ENCODE data around the gene CABP1. TPM values are rescaled to one million over a fixed set of nuclear protein-coding genes. Genes with fewer than 3 reads are reported as not detected.

Gene CABP1
- total and polyA plus RNA-seq, 8 donors: 0.37 to 3.7 (median 2.3) TPM

DNA sequence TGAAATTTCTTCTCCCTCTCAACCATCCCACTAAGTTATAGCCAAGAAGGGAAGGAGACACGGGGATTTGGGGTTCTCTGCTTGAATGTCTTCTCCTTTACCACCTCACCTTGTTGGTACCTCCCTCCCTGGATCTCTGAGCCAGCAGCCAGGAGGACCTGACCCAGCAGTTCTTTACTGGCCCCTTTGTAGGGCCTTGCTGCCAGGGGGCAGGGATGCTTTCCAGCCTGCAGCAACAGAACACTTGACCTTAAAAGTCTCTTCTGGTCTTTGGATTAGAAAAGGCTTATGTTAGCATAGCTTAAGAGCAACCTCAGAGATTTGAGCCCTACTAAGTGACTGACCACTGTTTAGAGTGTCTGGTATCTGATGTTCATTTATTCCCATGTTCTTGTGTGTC lies 56.9 kb downstream of the CABP1 start:
- intact Hi-C loops (cut with DNase I): no loop called here
- H3K9me3 ChIP-seq: no peaks in the 10 kb centered on the region
- TF ChIP-seq, protein P1, sequence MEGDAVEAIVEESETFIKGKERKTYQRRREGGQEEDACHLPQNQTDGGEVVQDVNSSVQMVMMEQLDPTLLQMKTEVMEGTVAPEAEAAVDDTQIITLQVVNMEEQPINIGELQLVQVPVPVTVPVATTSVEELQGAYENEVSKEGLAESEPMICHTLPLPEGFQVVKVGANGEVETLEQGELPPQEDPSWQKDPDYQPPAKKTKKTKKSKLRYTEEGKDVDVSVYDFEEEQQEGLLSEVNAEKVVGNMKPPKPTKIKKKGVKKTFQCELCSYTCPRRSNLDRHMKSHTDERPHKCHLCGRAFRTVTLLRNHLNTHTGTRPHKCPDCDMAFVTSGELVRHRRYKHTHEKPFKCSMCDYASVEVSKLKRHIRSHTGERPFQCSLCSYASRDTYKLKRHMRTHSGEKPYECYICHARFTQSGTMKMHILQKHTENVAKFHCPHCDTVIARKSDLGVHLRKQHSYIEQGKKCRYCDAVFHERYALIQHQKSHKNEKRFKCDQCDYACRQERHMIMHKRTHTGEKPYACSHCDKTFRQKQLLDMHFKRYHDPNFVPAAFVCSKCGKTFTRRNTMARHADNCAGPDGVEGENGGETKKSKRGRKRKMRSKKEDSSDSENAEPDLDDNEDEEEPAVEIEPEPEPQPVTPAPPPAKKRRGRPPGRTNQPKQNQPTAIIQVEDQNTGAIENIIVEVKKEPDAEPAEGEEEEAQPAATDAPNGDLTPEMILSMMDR (IDR thresholded peaks at IDR 0.05): no peak
- H3K27me3 ChIP-seq: no peaks in the 10 kb centered on the region
- H3K4me1 ChIP-seq: peaks cover 6 to 48% of the 10 kb centered on the region in 2 donors
- peak overlapping the region; percentile 36 to 81 for H3K27ac ChIP-seq
- no peak for DNase-seq
- H3K36me3 ChIP-seq: peaks cover 0 to 84% of the 10 kb centered on the region in 2 donors
- H3K4me3 ChIP-seq: no peak overlapping the region
- peak; percentile 63 for ATAC-seq

DNA sequence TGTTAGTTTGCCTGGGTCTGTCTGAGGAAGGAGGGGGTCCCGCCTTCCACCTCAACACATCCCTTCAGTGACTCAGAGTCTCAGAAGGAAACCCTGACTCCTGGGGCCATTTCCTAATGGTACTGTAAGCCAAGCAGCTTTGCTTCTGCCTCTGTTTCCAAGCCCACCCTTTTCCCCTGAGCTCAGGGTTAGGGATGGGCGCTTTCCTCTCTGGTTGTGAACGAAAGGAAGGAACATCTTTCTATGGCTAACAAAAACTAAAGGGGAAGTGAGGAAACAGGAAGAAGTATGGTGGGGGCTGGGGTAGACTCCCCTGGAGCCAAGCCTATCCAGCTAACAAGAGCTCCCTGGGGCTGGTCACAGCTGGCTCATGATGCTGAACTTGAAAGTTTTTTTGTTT lies 58.2 kb downstream of the CABP1 start:
- H3K9me3 ChIP-seq: no peaks in the 10 kb centered on the region
- peaks cover 0 to 90% of the 10 kb centered on the region in 2 donors for H3K36me3 ChIP-seq
- peaks cover 6 to 37% of the 10 kb centered on the region in 2 donors for H3K4me1 ChIP-seq
- no peak for ATAC-seq
- H3K27me3 ChIP-seq: no peaks in the 10 kb centered on the region
- no peak for DNase-seq
- no peak overlapping the region for H3K4me3 ChIP-seq
- TF ChIP-seq, protein P1 (IDR thresholded peaks at IDR 0.05): no peak
- H3K27ac ChIP-seq: peak overlapping the region in 1 of 2 donors; percentile 81
- intact Hi-C loops (cut with DNase I): no loop called here

DNA sequence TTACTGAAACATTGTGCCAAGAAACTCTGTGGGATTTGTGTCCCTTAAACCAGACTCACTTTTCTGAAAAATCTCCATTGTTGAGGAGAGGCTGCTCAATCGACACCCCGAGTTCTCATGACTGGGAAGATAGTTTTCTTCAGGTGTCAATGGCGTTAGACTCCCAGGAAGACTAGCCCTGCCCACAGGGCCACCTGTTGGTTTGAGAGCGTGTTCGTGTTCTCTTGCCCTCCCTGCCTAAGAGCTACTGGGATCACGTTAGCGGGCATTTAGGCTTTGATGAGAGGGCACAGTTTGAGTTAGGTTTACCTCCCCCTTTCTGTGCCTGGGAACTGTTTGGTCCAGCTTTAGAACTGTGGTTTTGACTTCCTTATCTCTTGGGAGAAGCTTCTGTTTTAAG lies 59.1 kb downstream of the CABP1 start:
- Histone ChIP-seq H3K4me1 (peaks cover 9 to 36% of the 10 kb centered on the region in 2 donors), H3K27ac (peak overlapping the region in 1 of 2 donors; percentile 81)
- intact Hi-C loops (cut with DNase I): no loop called here

DNA sequence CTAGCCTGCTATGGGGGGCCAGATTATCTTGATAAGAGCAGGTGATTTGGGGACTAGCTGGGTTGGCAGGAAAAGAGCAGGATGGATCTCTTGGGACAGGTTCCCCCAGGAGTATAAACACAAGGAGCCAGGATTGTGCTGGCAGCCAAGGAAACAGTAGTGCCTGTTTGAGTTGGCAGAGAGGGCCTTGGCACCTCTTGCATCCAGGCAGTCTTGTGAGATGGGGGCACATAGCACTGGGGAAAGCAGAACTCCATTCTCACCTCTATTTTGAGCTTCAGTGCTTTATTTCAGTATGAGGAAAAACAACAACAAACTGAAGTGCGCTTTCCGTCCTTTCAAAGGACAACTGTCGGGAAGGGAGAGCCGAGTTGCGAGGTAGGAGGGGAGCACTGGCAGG lies 60.5 kb downstream of the CABP1 start:
- DNase-seq: no peak
- Histone ChIP-seq H3K27me3 (no peaks in the 10 kb centered on the region), H3K9me3 (no peaks in the 10 kb centered on the region), H3K4me3 (no peak overlapping the region), H3K36me3 (peaks cover 0 to 70% of the 10 kb centered on the region in 2 donors), H3K27ac (no peak overlapping the region), H3K4me1 (peaks cover 9 to 36% of the 10 kb centered on the region in 2 donors)
- ATAC-seq: no peak
- intact Hi-C loops (cut with DNase I): no loop called here
- TF ChIP-seq, protein P1 (IDR thresholded peaks at IDR 0.05): no peak

More for the DNA sequence above, 59.1 kb downstream of the CABP1 start:
- DNase-seq: no peak
- H3K36me3 ChIP-seq: peaks cover 0 to 83% of the 10 kb centered on the region in 2 donors
- ATAC-seq: no peak
- no peak overlapping the region for H3K4me3 ChIP-seq
- H3K27me3 ChIP-seq: no peaks in the 10 kb centered on the region
- TF ChIP-seq, protein P1 (IDR thresholded peaks at IDR 0.05): no peak
- no peaks in the 10 kb centered on the region for H3K9me3 ChIP-seq

DNA sequence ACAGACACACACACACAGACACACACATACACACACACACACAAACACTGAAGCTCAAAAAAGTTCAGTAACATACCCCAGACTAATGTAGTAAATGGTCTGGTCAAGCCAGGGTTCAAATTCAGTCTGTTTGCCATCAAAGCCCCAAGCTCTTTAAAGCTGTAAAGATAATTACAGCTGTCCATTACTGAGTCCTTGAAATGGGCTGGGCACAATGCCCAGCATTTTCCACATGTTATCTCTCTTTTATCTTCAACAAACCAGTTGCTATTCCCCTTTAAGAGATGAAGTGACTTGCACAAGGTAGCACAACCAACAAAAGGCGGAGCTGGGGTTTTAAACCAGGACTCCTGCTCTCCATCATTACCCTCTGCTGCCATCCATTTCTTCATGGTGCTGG lies 62.2 kb downstream of the CABP1 start:
- Histone ChIP-seq H3K36me3 (peaks cover 0 to 52% of the 10 kb centered on the region in 2 donors), H3K4me3 (no peak overlapping the region), H3K27me3 (no peaks in the 10 kb centered on the region), H3K4me1 (peaks cover 9 to 27% of the 10 kb centered on the region in 2 donors), H3K27ac (peak overlapping the region in 1 of 2 donors; percentile 70), H3K9me3 (no peaks in the 10 kb centered on the region)
- TF ChIP-seq, protein P1 (IDR thresholded peaks at IDR 0.05): no peak
- intact Hi-C loops (cut with DNase I): no loop called here
- ATAC-seq (no peak), DNase-seq (no peak)
